Astrocyte of the cerebellum (primary cell): ENCODE data around the gene CD52.
"Not testable (repeated sequence)": the region's sequence is repeated elsewhere in the genome, so short reads cannot be mapped to it uniquely, and the experiment has no call there.

Experiments used
- DNase-seq: peaks from one replicate; pipeline ENCODE4 v3.0.0-alpha.2; 2011; ENCODE audit warnings: low read depth
- H3K4me3 ChIP-seq: 2 replicates; pipeline ENCODE4 v1.5.1; 2011; ENCODE audit warnings: mild to moderate bottlenecking, low read depth, low read length, moderate library complexity
- CTCF ChIP-seq: IDR thresholded peaks from 2 replicates; pipeline ENCODE4 v1.5.1; 2012; ENCODE audit warnings: low read length, low read depth, moderate library complexity, mild to moderate bottlenecking; ENCODE audit errors: missing control alignments
- in situ Hi-C: cut with HindIII; loops from 2 replicates; pipeline ENCODE4 v1.10.0; 2017; ENCODE audit warnings: low sequenced_read_pairs

CD52 gene

GRCh38 chr1:26302733-26303405 lies 14.9 kb upstream of the CD52 start:
- DNase-seq: no peak
- in situ Hi-C loops: no loop called here
- no peak overlapping the region for H3K4me3 ChIP-seq
- TF ChIP-seq CTCF: no peak

GRCh38 chr1:26305667-26306289 lies 12.0 kb upstream of the CD52 start:
- in situ Hi-C loops: no loop called here
- TF ChIP-seq CTCF: no peak
- DNase-seq: no peak
- peak overlapping the region; percentile 90 for H3K4me3 ChIP-seq

GRCh38 chr1:26306290-26307229 lies 11.2 kb upstream of the CD52 start, which contains the start of gene UBXN11:
UBXN11 (minus strand) TSS chr1:26306636; CDS start chr1:26302883, 3,753 bp downstream.
- DNase-seq: peak; percentile 92
- peak within 1 kb of the TSS; percentile 90 for H3K4me3 ChIP-seq
- no peak for TF ChIP-seq CTCF
- in situ Hi-C loops: no loop called here

GRCh38 chr1:26307363-26307781 lies 10.4 kb upstream of the CD52 start:
- TF ChIP-seq CTCF: no peak
- in situ Hi-C loops: no loop called here
- no peak overlapping the region for H3K4me3 ChIP-seq
- DNase-seq: no peak

- H3K4me3 ChIP-seq, DNase-seq, in situ Hi-C loops: not testable (repeated sequence)
Measured at GRCh38 chr1:26307966-26308899, 9.5 kb upstream of the CD52 start.

GRCh38 chr1:26314501-26314900 lies 3.3 kb upstream of the CD52 start:
- no peak for DNase-seq
- TF ChIP-seq CTCF: no peak
- in situ Hi-C loops: no loop called here

More at GRCh38 chr1:26314501-26314900, 3.3 kb upstream of the CD52 start:
- H3K4me3 ChIP-seq: no peak overlapping the region
